Measurements from ENCODE around the gene CRACR2A. TPM values are rescaled to one million over a fixed set of nuclear protein-coding genes. Genes with fewer than 3 reads are reported as not detected.

Gene CRACR2A
- total RNA-seq, 4 donors from 2014 or later, result 2.2 to 11.8 (median 5.0) TPM

GRCh38 chr12:3583656-3584334 lies 169.1 kb downstream of the CRACR2A start:
- ATAC-seq (ENCODE audit: low FRiP score), result no peak
- DNase-seq (ENCODE audit: low spot score), result no peak
- TF ChIP-seq CTCF (IDR thresholded peaks at IDR 0.05), result no peak

- ATAC-seq (ENCODE audit: low FRiP score) (no peak), DNase-seq (ENCODE audit: low spot score) (no peak)
- no peak for TF ChIP-seq CTCF (IDR thresholded peaks at IDR 0.05)
Observed at GRCh38 chr12:3580094-3580749, 172.7 kb downstream of the CRACR2A start.

GRCh38 chr12:3579446-3580093 lies 173.3 kb downstream of the CRACR2A start:
- TF ChIP-seq CTCF (IDR thresholded peaks at IDR 0.05), result no peak
- ATAC-seq (ENCODE audit: low FRiP score) (no peak), DNase-seq (ENCODE audit: low spot score) (no peak)

- DNase-seq (ENCODE audit: low spot score) (no peak), ATAC-seq (ENCODE audit: low FRiP score) (no peak)
- no peak for TF ChIP-seq CTCF (IDR thresholded peaks at IDR 0.05)
Observed at GRCh38 chr12:3578557-3578956, 174.4 kb downstream of the CRACR2A start.

GRCh38 chr12:3576891-3577290 lies 176.0 kb downstream of the CRACR2A start:
- TF ChIP-seq CTCF (IDR thresholded peaks at IDR 0.05), result no peak
- ATAC-seq (ENCODE audit: low FRiP score) (no peak), DNase-seq (ENCODE audit: low spot score) (no peak)

- no peak for TF ChIP-seq CTCF (IDR thresholded peaks at IDR 0.05)
- ATAC-seq (ENCODE audit: low FRiP score) (no peak), DNase-seq (ENCODE audit: low spot score) (no peak)
Observed at GRCh38 chr12:3574986-3575385, 177.9 kb downstream of the CRACR2A start.

Data from omental fat pad (tissue), 4 donors.